ENCODE data around the gene DHRSX. TPM values are rescaled to one million over a fixed set of nuclear protein-coding genes. Genes with fewer than 3 reads are reported as not detected.

The DHRSX gene
- total and polyA plus RNA-seq, 12 donors, result 6.4 to 68.6 (median 27.7) TPM

GRCh38 chrX:2495595-2495994 is 5.2 kb downstream of the DHRSX start:
- WGBS, 4 donors, result 59 to 85% (median 71%) methylated on average over 14 of the region's 14 CpGs
- intact Hi-C loops (cut with DNase I), result no loop called here
- Histone ChIP-seq H3K9me3 (replicated peaks in 1 of 3) (no peaks in the 10 kb centered on the region), H3K4me3 (no peak overlapping the region), H3K4me1 (replicated peaks in 1 of 2) (peaks cover 23 to 38% of the 10 kb centered on the region in 2 donors), H3K27ac (no peak overlapping the region), H3K27me3 (no peaks in the 10 kb centered on the region), H3K36me3 (replicated peaks in 1 of 2) (no peaks in the 10 kb centered on the region)
- DNase-seq, result no peak
- TF ChIP-seq CTCF (IDR thresholded peaks at IDR 0.05) (no peak), POLR2A (IDR thresholded peaks at IDR 0.05) (no peak)

- intact Hi-C loops (cut with DNase I), result no loop called here
- peak in 6 of 7 donors; percentile 33 to 57 (median 40) for DNase-seq
- no peaks in the 10 kb centered on the region for H3K9me3 ChIP-seq (replicated peaks in 1 of 3)
- no peak overlapping the region for H3K27ac ChIP-seq
- TF ChIP-seq POLR2A (IDR thresholded peaks at IDR 0.05), result no peak
- TF ChIP-seq CTCF (IDR thresholded peaks at IDR 0.05), result no peak
- WGBS, 4 donors, result 71 to 85% (median 78%) methylated on average over 20 to 22 of the region's 22 CpGs
- no peaks in the 10 kb centered on the region for H3K27me3 ChIP-seq
- no peak overlapping the region for H3K4me3 ChIP-seq
- peaks cover 0 to 29% of the 10 kb centered on the region in 2 donors for H3K36me3 ChIP-seq (replicated peaks in 1 of 2)
- peaks cover under 1 to 15% of the 10 kb centered on the region in 2 donors for H3K4me1 ChIP-seq (replicated peaks in 1 of 2)
Measured at GRCh38 chrX:2492531-2493218, 8.1 kb downstream of the DHRSX start.

DNA sequence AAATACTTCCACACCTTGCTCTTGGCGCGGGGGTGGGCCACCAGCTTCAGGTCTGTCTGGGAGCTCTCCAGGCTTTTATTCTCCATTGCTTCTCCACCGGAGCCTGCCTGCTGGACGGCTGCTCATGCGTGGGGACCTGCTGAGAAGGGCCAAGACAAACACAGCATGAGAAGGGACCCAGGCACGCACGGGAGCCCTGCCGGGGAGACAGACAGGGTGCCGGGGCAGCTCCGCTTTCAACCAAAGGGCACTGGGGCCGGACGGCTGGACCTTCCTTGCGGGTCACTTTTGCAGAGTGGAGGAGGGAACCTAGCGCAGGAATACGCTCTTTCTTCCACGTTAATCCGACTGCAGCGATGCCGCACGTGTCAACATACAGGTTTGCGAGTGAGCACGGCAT is 10.1 kb downstream of the DHRSX start:
- intact Hi-C loops (cut with DNase I), result no loop called here
- TF ChIP-seq CTCF (IDR thresholded peaks at IDR 0.05) (no peak), POLR2A (IDR thresholded peaks at IDR 0.05) (no peak)
- Histone ChIP-seq H3K9me3 (replicated peaks in 1 of 3) (no peaks in the 10 kb centered on the region), H3K27ac (no peak overlapping the region), H3K36me3 (replicated peaks in 1 of 2) (peaks cover 0 to 45% of the 10 kb centered on the region in 2 donors), H3K4me1 (replicated peaks in 1 of 2) (peaks cover 0 to 1% of the 10 kb centered on the region in 2 donors), H3K27me3 (no peaks in the 10 kb centered on the region), H3K4me3 (no peak overlapping the region)
- DNase-seq, result no peak
- 93 to 95% (median 94%) methylated on average over 17 to 22 of the region's 22 CpGs for WGBS, 4 donors

GRCh38 chrX:2489446-2490445 is 11.0 kb downstream of the DHRSX start:
- intact Hi-C loops (cut with DNase I), result no loop called here
- Histone ChIP-seq H3K4me1 (replicated peaks in 1 of 2) (no peaks in the 10 kb centered on the region), H3K36me3 (replicated peaks in 1 of 2) (peaks cover 0 to 45% of the 10 kb centered on the region in 2 donors), H3K4me3 (no peak overlapping the region), H3K27me3 (no peaks in the 10 kb centered on the region), H3K9me3 (replicated peaks in 1 of 3) (no peaks in the 10 kb centered on the region), H3K27ac (no peak overlapping the region)
- DNase-seq, result no peak
- 91 to 97% (median 94%) methylated on average over 15 to 65 of the region's 65 CpGs for WGBS, 4 donors
- TF ChIP-seq CTCF (IDR thresholded peaks at IDR 0.05) (no peak), POLR2A (IDR thresholded peaks at IDR 0.05) (no peak)

All from adrenal gland (tissue), 12 donors.